Neural progenitor cell (in vitro differentiated cells): Measurements from ENCODE around the gene MKLN1. TPM values are rescaled to one million over a fixed set of nuclear protein-coding genes. Genes with fewer than 3 reads are reported as not detected.

Source experiments
- DNase-seq: peaks from one replicate; pipeline ENCODE4 v3.0.0-alpha.2; 2016; ENCODE audit warnings: low spot score
- H2AFZ ChIP-seq: fragments of 200-600 bp; sonication (generic); replicated peaks from 2 replicates; pipeline ENCODE4 v1.6.1; 2016; ENCODE audit warnings: antibody characterized with exemption
- H3F3A ChIP-seq: fragments of 200-600 bp; sonication (generic); 2 replicates; pipeline ENCODE4 v1.6.1; 2016; ENCODE audit warnings: antibody characterized with exemption, low read depth
- H3K27ac ChIP-seq: fragments of 200-600 bp; sonication (generic); 2 replicates; pipeline ENCODE4 v1.5.1; 2016; ENCODE audit warnings: mild to moderate bottlenecking
- H3K27me3 ChIP-seq: fragments of 200-600 bp; sonication (generic); 2 replicates; pipeline ENCODE4 v1.6.1; 2016; ENCODE audit warnings: mild to moderate bottlenecking, moderate library complexity
- H3K36me3 ChIP-seq: fragments of 200-600 bp; sonication (generic); 2 replicates; pipeline ENCODE4 v1.5.1; 2016
- H3K4me1 ChIP-seq: fragments of 200-600 bp; sonication (generic); 2 replicates; pipeline ENCODE4 v1.6.1; 2016; ENCODE audit warnings: mixed run types
- H3K4me2 ChIP-seq: fragments of 200-600 bp; sonication (generic); 2 replicates; pipeline ENCODE4 v1.6.1; 2016
- H3K4me3 ChIP-seq: fragments of 200-600 bp; sonication (generic); 2 replicates; pipeline ENCODE4 v1.5.1; 2016
- H3K79me2 ChIP-seq: fragments of 200-600 bp; sonication (generic); 2 replicates; pipeline ENCODE4 v1.6.1; 2016; ENCODE audit warnings: low read depth
- H3K9ac ChIP-seq: fragments of 200-600 bp; sonication (generic); 2 replicates; pipeline ENCODE4 v1.6.1; 2016
- H3K9me3 ChIP-seq: fragments of 200-600 bp; sonication (generic); 2 replicates; pipeline ENCODE4 v1.5.1; 2016; ENCODE audit warnings: low read depth
- H4K20me1 ChIP-seq: fragments of 200-600 bp; sonication (generic); 2 replicates; pipeline ENCODE4 v1.6.1; 2016; ENCODE audit warnings: low read depth
- H3K27ac Mint-ChIP-seq: 3 replicates; pipeline ENCODE4 v1.8.0; 2021; ENCODE audit warnings: mixed read lengths
- H3K27me3 Mint-ChIP-seq: 2 replicates; pipeline ENCODE4 v1.8.0; 2022; ENCODE audit warnings: low read depth, mild to moderate bottlenecking, inconsistent platforms, moderate library complexity, mixed read lengths; ENCODE audit not compliant: insufficient read depth
- H3K36me3 Mint-ChIP-seq: 3 replicates; pipeline ENCODE4 v1.8.0; 2021; ENCODE audit warnings: mixed read lengths
- H3K4me1 Mint-ChIP-seq: 3 replicates; pipeline ENCODE4 v1.8.0; 2021; ENCODE audit warnings: mixed read lengths
- H3K4me3 Mint-ChIP-seq: 3 replicates; pipeline ENCODE4 v1.8.0; 2021; ENCODE audit warnings: mild to moderate bottlenecking, moderate library complexity, mixed read lengths
- H3K9me3 Mint-ChIP-seq: 3 replicates; pipeline ENCODE4 v1.8.0; 2020; ENCODE audit warnings: mixed read lengths
- EZH2 ChIP-seq: fragments of 200-600 bp; sonication (generic); IDR thresholded peaks from 2 replicates; pipeline ENCODE4 v1.6.1; 2017; ENCODE audit warnings: antibody characterized with exemption, mild to moderate bottlenecking, moderate library complexity
- EZH2phosphoT487 ChIP-seq: fragments of 200-600 bp; sonication (generic); IDR thresholded peaks from 2 replicates; pipeline ENCODE4 v1.6.1; 2017; ENCODE audit warnings: antibody characterized with exemption
- total RNA-seq: library from RNA; depleted of rRNA; stranded (reverse); fragments of >200 nt; gene quantifications from 2 replicates; pipeline ENCODE4 v1.2.3, GENCODE V29; 2015; ENCODE audit warnings: low replicate concordance
- TF ChIP-seq, protein P1 (sequence below): fragments of 200-600 bp; sonication (generic); IDR thresholded peaks from 2 replicates; pipeline ENCODE4 v1.5.1; 2017; ENCODE audit warnings: antibody characterized with exemption, mild to moderate bottlenecking

MKLN1 gene
- total RNA-seq, 1 donor from 2014 or later, result 60.9 TPM

DNA sequence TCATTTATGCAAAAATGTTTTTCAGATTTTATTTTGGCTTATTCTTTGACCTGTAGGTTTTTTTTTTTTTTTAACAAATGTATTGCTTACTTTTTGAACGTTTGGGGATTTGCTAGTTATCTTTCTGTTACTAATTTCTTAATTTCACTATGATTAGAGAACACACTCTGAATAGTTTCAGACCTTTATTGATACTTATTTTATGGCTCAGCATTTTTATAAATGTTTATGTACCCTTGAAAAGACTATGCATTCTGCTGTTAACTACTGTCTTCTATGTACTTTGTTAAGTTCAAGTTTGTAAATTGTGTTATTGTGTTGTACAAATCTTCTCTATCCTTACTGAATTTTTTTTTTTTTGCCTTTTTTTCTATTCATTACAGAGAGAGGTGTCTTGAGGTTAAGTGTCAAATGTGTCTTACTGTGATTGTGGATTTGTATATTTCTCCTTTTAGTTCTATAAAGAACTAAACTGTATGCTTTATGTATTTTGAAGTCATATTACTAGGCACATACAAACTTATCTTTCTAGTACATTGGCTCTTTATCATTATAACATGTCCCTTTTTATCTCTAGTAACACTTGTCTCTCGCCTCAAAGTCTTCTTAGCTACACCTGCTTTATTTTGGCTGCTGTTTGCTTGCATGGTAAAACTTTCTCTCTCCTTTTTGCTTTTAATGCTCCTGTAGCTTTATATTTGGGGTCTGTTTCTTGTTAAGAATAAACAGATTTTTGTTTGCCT, 8.1 kb downstream of the MKLN1 start:
- Mint-ChIP-seq H3K27ac (no peak overlapping the region), H3K4me3 (no peak overlapping the region), H3K36me3 (peaks cover 43% of the 10 kb centered on the region), H3K4me1 (no peaks in the 10 kb centered on the region), H3K9me3 (peaks cover 58% of the 10 kb centered on the region), H3K27me3 (no peaks in the 10 kb centered on the region)
- Histone ChIP-seq H3K27ac (no peak overlapping the region), H3K4me3 (no peak overlapping the region), H4K20me1 (peaks cover 8% of the 10 kb centered on the region), H3F3A (no peaks in the 10 kb centered on the region), H3K9ac (no peak overlapping the region), H3K79me2 (peaks cover 100% of the 10 kb centered on the region), H3K27me3 (no peaks in the 10 kb centered on the region), H3K4me1 (no peaks in the 10 kb centered on the region), H3K9me3 (peaks cover 26% of the 10 kb centered on the region), H3K36me3 (peaks cover 14% of the 10 kb centered on the region), H3K4me2 (no peak overlapping the region), H2AFZ (no peak overlapping the region)
- DNase-seq, result no peak
- no peak for TF ChIP-seq EZH2phosphoT487

DNA sequence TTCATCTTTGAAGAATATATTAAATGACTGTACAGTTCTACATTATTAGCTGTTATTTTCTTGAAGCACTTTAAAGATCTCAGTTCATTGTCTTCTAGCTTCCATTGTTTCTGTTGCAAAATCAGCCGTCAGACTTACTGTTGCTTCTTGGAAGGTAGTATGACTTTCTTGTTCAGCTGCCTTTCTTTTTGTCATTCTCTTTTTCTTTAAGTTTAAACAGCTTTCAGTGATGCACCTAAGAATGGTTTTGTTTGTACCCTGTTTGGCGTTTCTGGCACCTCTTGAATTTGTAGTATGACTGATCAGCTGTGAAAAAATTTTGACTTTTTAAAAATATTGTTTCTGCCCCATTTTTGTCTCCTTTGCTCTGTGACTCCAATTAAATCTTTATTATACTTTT, 9.3 kb downstream of the MKLN1 start:
- no peak overlapping the region for H3K4me3 Mint-ChIP-seq
- Histone ChIP-seq H3K36me3 (peaks cover 14% of the 10 kb centered on the region), H3K79me2 (peaks cover 100% of the 10 kb centered on the region), H3K27ac (no peak overlapping the region), H3K9me3 (peaks cover 26% of the 10 kb centered on the region), H4K20me1 (peaks cover 8% of the 10 kb centered on the region), H3K9ac (no peak overlapping the region), H2AFZ (no peak overlapping the region), H3F3A (peaks cover 5% of the 10 kb centered on the region), H3K4me3 (no peak overlapping the region), H3K27me3 (no peaks in the 10 kb centered on the region), H3K4me1 (peaks cover 3% of the 10 kb centered on the region), H3K4me2 (no peak overlapping the region)
- H3K4me1 Mint-ChIP-seq, result no peaks in the 10 kb centered on the region
- no peak for TF ChIP-seq EZH2
- TF ChIP-seq EZH2phosphoT487, result no peak
- TF ChIP-seq, protein P1, sequence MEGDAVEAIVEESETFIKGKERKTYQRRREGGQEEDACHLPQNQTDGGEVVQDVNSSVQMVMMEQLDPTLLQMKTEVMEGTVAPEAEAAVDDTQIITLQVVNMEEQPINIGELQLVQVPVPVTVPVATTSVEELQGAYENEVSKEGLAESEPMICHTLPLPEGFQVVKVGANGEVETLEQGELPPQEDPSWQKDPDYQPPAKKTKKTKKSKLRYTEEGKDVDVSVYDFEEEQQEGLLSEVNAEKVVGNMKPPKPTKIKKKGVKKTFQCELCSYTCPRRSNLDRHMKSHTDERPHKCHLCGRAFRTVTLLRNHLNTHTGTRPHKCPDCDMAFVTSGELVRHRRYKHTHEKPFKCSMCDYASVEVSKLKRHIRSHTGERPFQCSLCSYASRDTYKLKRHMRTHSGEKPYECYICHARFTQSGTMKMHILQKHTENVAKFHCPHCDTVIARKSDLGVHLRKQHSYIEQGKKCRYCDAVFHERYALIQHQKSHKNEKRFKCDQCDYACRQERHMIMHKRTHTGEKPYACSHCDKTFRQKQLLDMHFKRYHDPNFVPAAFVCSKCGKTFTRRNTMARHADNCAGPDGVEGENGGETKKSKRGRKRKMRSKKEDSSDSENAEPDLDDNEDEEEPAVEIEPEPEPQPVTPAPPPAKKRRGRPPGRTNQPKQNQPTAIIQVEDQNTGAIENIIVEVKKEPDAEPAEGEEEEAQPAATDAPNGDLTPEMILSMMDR, result no peak
- DNase-seq, result no peak
- no peaks in the 10 kb centered on the region for H3K27me3 Mint-ChIP-seq
- H3K9me3 Mint-ChIP-seq, result peaks cover 61% of the 10 kb centered on the region
- peaks cover 46% of the 10 kb centered on the region for H3K36me3 Mint-ChIP-seq
- H3K27ac Mint-ChIP-seq, result no peak overlapping the region

DNA sequence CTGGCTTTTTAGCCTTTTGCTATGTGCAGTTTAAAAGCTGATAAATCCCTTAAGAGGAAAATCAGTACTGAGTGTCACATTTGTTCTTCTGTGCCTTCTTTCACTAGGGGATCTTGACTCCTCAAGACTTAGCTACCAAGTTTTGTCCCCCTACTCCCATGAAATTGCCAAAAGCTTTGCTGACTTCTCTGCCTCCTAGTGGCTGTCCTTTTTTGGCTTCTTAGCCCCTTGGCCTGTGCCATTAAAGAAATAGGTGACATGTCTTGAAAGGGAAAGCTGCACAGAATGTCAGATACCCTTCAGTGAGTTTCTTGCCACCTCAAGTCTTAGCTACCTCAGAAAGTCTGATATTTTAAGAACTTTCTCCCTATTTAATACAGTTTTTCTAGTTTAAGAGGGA, 10.5 kb downstream of the MKLN1 start:
- no peaks in the 10 kb centered on the region for H3K4me1 Mint-ChIP-seq
- Histone ChIP-seq H3K4me3 (no peak overlapping the region), H4K20me1 (peaks cover 19% of the 10 kb centered on the region), H3K36me3 (peaks cover 14% of the 10 kb centered on the region), H3K27ac (no peak overlapping the region), H3K9me3 (peaks cover 26% of the 10 kb centered on the region), H2AFZ (no peak overlapping the region), H3F3A (peaks cover 5% of the 10 kb centered on the region), H3K4me1 (peaks cover 3% of the 10 kb centered on the region), H3K9ac (no peak overlapping the region), H3K4me2 (no peak overlapping the region), H3K79me2 (peaks cover 100% of the 10 kb centered on the region), H3K27me3 (no peaks in the 10 kb centered on the region)
- peaks cover 57% of the 10 kb centered on the region for H3K36me3 Mint-ChIP-seq
- no peak overlapping the region for H3K27ac Mint-ChIP-seq
- no peaks in the 10 kb centered on the region for H3K27me3 Mint-ChIP-seq
- no peak overlapping the region for H3K4me3 Mint-ChIP-seq
- DNase-seq, result no peak
- TF ChIP-seq, protein P1, result no peak
- no peak for TF ChIP-seq EZH2
- TF ChIP-seq EZH2phosphoT487, result no peak
- peaks cover 65% of the 10 kb centered on the region for H3K9me3 Mint-ChIP-seq

DNA sequence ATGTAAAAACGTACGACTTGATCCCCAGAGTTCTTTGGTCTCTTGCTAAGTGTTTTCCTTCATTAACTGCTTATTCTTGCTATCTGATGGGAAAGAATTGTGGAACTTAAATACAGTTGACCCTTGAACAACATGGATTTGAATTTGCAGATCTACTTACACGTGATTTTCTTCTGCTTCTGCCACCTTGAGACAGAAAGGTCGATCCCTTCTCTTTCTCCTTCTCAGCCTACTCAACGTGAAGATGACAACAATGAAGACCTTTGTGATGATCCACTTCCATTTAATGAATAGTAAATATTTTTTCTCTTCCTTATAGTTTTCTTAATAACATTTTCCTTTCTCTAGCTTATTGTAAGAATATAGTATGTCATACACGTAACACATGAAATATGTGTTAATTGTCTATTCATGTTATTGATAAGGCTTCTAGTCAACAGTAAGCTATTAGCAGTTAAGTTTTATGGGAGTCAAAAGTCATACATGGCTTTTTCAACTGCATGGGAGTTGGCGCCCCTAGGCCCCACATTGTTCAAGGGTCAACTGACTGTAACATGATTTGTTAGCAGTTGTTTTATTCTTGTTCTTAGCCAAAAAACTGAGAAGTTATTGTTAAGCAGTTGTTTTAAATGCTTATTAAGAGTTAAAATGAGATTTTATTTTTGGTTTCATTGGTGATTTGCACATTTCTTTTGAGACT, 11.2 kb downstream of the MKLN1 start:
- no peak overlapping the region for H3K9ac ChIP-seq
- no peak overlapping the region for H3K4me3 ChIP-seq
- Mint-ChIP-seq H3K27me3 (no peaks in the 10 kb centered on the region), H3K4me1 (no peaks in the 10 kb centered on the region), H3K9me3 (peaks cover 64% of the 10 kb centered on the region), H3K27ac (no peak overlapping the region), H3K4me3 (no peak overlapping the region), H3K36me3 (peaks cover 53% of the 10 kb centered on the region)
- peaks cover 14% of the 10 kb centered on the region for H3K36me3 ChIP-seq
- no peak overlapping the region for H3K27ac ChIP-seq
- H3F3A ChIP-seq, result peaks cover 5% of the 10 kb centered on the region
- no peak for TF ChIP-seq EZH2phosphoT487
- TF ChIP-seq EZH2, result no peak
- TF ChIP-seq, protein P1, result no peak
- DNase-seq, result no peak
- H2AFZ ChIP-seq, result no peak overlapping the region
- no peaks in the 10 kb centered on the region for H3K27me3 ChIP-seq
- H3K9me3 ChIP-seq, result peaks cover 26% of the 10 kb centered on the region
- H3K4me2 ChIP-seq, result no peak overlapping the region
- H4K20me1 ChIP-seq, result peaks cover 22% of the 10 kb centered on the region
- peaks cover 3% of the 10 kb centered on the region for H3K4me1 ChIP-seq
- peaks cover 100% of the 10 kb centered on the region for H3K79me2 ChIP-seq
